Measurements from ENCODE around the gene CITED2. TPM values are rescaled to one million over a fixed set of nuclear protein-coding genes. Genes with fewer than 3 reads are reported as not detected.

Gene CITED2
- polyA plus RNA-seq, 1 experiment, result 117 TPM

DNA sequence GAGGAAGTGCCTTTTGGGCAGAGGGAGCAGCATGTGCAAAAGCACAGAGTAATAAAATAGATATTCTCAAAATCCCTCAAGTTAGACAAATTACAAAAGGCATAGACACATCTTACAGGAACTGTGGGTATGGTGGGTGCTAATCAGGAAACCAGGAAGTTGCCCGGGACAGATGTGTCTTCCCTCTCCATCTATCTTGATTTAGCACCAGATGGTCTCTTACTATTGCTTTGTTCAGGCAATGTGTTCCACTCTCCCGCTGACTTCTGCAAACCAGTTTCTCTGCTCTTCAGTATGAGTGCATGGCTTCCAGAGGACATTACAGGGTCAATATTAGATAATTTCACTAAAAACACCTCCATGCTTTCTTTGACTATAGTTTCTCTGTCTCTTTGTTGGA is 13.2 kb downstream of the CITED2 start:
- ChIA-PET CTCF (interaction anchor here (2.1 to 4.6 kb wide), 2 partner anchors 143 to 545 kb away, joined by 8 to 38 read pairs; no protein-coding TSS in a partner anchor), POLR2A (no interaction called here)
- no peak overlapping the region for H3K4me3 ChIP-seq (ENCODE audit: low read depth, low read length)
- TF ChIP-seq, protein P1, sequence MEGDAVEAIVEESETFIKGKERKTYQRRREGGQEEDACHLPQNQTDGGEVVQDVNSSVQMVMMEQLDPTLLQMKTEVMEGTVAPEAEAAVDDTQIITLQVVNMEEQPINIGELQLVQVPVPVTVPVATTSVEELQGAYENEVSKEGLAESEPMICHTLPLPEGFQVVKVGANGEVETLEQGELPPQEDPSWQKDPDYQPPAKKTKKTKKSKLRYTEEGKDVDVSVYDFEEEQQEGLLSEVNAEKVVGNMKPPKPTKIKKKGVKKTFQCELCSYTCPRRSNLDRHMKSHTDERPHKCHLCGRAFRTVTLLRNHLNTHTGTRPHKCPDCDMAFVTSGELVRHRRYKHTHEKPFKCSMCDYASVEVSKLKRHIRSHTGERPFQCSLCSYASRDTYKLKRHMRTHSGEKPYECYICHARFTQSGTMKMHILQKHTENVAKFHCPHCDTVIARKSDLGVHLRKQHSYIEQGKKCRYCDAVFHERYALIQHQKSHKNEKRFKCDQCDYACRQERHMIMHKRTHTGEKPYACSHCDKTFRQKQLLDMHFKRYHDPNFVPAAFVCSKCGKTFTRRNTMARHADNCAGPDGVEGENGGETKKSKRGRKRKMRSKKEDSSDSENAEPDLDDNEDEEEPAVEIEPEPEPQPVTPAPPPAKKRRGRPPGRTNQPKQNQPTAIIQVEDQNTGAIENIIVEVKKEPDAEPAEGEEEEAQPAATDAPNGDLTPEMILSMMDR (IDR thresholded peaks at IDR 0.05; ENCODE audit: low read depth, low read length), result no peak
- no peaks in the 10 kb centered on the region for H3K27me3 ChIP-seq (ENCODE audit: control insufficient read depth, insufficient read depth, low read length)
- H3K9me3 ChIP-seq (ENCODE audit: control insufficient read depth, insufficient read depth, low read length), result no peaks in the 10 kb centered on the region
- DNase-seq (ENCODE audit: low read depth, low spot score), result no peak
- H3K27ac ChIP-seq (ENCODE audit: low read depth, low read length), result no peak overlapping the region

DNA sequence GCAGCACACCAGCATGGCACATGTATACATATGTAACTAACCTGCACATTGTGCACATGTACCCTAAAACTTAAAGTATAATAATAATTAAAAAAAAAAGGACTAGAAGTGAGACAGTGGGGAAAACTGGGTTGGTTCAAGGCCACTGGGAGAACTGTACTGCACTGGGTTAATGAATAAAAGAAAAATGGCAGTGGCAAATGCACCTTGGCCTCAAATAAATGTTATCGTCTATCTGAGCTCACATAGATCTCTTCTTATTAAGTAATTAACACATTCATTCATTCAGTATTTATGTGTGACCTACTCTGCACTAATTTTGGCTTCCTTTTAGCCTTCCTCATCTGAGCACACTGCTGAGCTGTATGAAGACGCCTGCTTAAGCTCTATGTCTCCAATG is 17.5 kb downstream of the CITED2 start:
- no peak for DNase-seq (ENCODE audit: low read depth, low spot score)
- H3K4me3 ChIP-seq (ENCODE audit: low read depth, low read length), result no peak overlapping the region
- ChIA-PET POLR2A (interaction anchor here (0.7 kb wide), 1 partner anchor 138 kb away, joined by 4 read pairs; no protein-coding TSS in a partner anchor), CTCF (interaction anchor here (2.8 kb wide), 1 partner anchor 138 kb away, joined by 11 read pairs; no protein-coding TSS in a partner anchor)
- no peaks in the 10 kb centered on the region for H3K9me3 ChIP-seq (ENCODE audit: control insufficient read depth, insufficient read depth, low read length)
- H3K27me3 ChIP-seq (ENCODE audit: control insufficient read depth, insufficient read depth, low read length), result no peaks in the 10 kb centered on the region
- no peak overlapping the region for H3K27ac ChIP-seq (ENCODE audit: low read depth, low read length)
- TF ChIP-seq, protein P1 (IDR thresholded peaks at IDR 0.05; ENCODE audit: low read depth, low read length), result no peak

DNA sequence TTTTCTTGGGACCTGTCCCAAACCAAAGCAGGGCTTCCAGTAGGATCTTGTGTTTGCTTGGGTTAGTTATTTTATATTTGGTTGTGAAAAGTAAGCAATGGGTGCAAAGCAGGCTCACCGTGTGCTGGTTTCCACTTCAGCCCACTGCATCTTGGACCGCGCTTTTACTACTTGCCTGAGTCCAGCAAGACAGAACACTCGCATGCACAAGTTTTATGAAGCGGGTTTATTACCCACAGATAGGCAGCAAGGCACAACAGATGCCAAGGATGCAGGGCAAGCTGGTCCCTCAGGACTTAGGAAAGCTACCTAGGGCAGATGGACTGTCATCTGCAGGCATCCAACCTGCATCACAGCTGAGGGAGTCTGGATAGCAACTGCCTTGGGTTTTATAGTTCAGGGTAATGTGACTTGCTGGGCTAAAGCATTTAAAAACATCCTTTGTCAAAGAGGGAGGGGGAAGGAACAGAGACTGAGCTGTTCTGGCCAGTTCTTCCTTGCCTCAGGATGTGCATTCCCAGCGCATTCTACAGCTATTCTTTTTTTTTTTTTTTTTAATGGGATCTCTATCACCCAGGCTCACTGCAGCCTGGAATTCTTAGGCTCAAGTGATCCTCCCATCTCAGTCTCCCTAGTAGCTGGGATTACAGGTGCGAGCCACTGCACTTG is 18.5 kb downstream of the CITED2 start:
- no peak overlapping the region for H3K27ac ChIP-seq (ENCODE audit: low read depth, low read length)
- CTCF ChIA-PET, result interaction anchor here (1.2 to 2.8 kb wide), 2 partner anchors 9 to 137 kb away, joined by 4 to 11 read pairs; no protein-coding TSS in a partner anchor
- no peak for DNase-seq (ENCODE audit: low read depth, low spot score)
- TF ChIP-seq, protein P1 (IDR thresholded peaks at IDR 0.05; ENCODE audit: low read depth, low read length), result no peak
- H3K27me3 ChIP-seq (ENCODE audit: control insufficient read depth, insufficient read depth, low read length), result no peaks in the 10 kb centered on the region
- no peaks in the 10 kb centered on the region for H3K9me3 ChIP-seq (ENCODE audit: control insufficient read depth, insufficient read depth, low read length)
- H3K4me3 ChIP-seq (ENCODE audit: low read depth, low read length), result no peak overlapping the region
- POLR2A ChIA-PET, result no interaction called here

DNA sequence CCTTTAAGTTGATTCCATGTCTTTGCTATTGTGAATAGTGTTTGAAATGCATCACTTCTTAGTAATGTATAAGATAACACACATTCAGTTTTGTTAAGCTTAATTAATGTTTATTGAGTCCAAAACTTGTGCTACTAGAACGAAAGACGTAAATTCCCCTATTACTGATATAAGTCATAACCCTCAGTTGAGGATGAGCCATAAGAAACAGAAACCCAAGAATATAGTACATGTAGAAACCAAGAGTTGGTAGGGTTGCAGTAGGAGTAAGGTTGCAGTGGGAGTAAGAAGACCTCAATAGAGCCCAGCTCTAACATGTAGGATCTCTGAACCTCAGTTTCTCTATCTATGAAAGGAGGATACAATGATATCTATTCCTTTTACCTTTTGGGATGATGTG is 19.3 kb downstream of the CITED2 start:
- TF ChIP-seq, protein P1 (IDR thresholded peaks at IDR 0.05; ENCODE audit: low read depth, low read length), result no peak
- no peak for DNase-seq (ENCODE audit: low read depth, low spot score)
- Histone ChIP-seq H3K9me3 (ENCODE audit: control insufficient read depth, insufficient read depth, low read length) (no peaks in the 10 kb centered on the region), H3K4me3 (ENCODE audit: low read depth, low read length) (no peak overlapping the region), H3K27ac (ENCODE audit: low read depth, low read length) (no peak overlapping the region), H3K27me3 (ENCODE audit: control insufficient read depth, insufficient read depth, low read length) (no peaks in the 10 kb centered on the region)
- POLR2A ChIA-PET, result no interaction called here
- CTCF ChIA-PET, result interaction anchor here (0.6 to 2.8 kb wide), 3 partner anchors 9 to 367 kb away, joined by 4 to 11 read pairs (median 7); no protein-coding TSS in a partner anchor

DNA sequence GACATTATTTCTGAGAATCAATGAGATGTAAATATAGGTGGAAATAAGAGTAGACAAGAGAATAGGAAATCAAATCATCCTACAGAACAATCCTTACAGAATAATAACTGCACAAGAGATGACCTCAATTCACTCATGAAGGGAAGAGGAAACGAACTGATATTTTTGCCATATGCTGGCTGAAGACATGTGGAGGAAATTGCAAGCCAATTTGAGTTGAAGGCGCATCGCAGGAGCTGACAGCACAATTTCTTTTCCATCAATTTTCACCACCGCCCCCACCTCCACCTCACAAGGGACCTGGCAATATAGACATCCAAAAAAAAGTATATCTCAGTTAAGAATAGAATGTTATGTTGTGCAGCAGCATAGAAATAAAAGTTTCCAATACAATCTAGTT is 20.3 kb downstream of the CITED2 start:
- no peak overlapping the region for H3K27ac ChIP-seq (ENCODE audit: low read depth, low read length)
- CTCF ChIA-PET, result interaction anchor here (0.9 kb wide), 1 partner anchor 135 kb away, joined by 3 read pairs; no protein-coding TSS in a partner anchor

More for the DNA sequence above, 20.3 kb downstream of the CITED2 start:
- H3K27me3 ChIP-seq (ENCODE audit: control insufficient read depth, insufficient read depth, low read length), result no peaks in the 10 kb centered on the region
- TF ChIP-seq, protein P1 (IDR thresholded peaks at IDR 0.05; ENCODE audit: low read depth, low read length), result no peak
- H3K9me3 ChIP-seq (ENCODE audit: control insufficient read depth, insufficient read depth, low read length), result no peaks in the 10 kb centered on the region
- POLR2A ChIA-PET, result no interaction called here
- no peak overlapping the region for H3K4me3 ChIP-seq (ENCODE audit: low read depth, low read length)
- DNase-seq (ENCODE audit: low read depth, low spot score), result no peak

Data from AG04450 (cell line).